Activated CD8-positive, alpha-beta memory T cell treated with anti-CD3 and anti-CD28 coated beads, Interleukin-2, amount 10 ng/mL, durations not matched to agents 7 days and 5 days (primary cell): ENCODE measurements around the gene CCDC148. TPM values are rescaled to one million over a fixed set of nuclear protein-coding genes. Genes with fewer than 3 reads are reported as not detected.
"Not testable (repeated sequence)": the region's sequence is repeated elsewhere in the genome, so short reads cannot be mapped to it uniquely, and the experiment has no call there.

Experiments
- ATAC-seq: fragments of 150-1000 bp; cut with Tn5 transposase; one replicate; pipeline ENCODE4 v1.10.0; 2021; ENCODE audit warnings: moderate library complexity
- CTCF ChIA-PET: fragments of 350-600 bp; sonication (Branson Sonifier 250); formaldehyde crosslinking; loops from one replicate; lab custom pipeline; 2021; ENCODE audit warnings: antibody characterized with exemption; lab: Charles Lee
- DNase-seq: peaks from one replicate; pipeline ENCODE4 v3.0.0-alpha.2; 2020
- H3K27ac Mint-ChIP-seq: one replicate; pipeline ENCODE4 v1.8.0; 2021; ENCODE audit warnings: mild to moderate bottlenecking, mixed read lengths
- H3K27me3 Mint-ChIP-seq: one replicate; pipeline ENCODE4 v1.8.0; 2021; ENCODE audit warnings: mixed read lengths
- H3K36me3 Mint-ChIP-seq: one replicate; pipeline ENCODE4 v1.8.0; 2021; ENCODE audit warnings: mild to moderate bottlenecking, mixed read lengths
- H3K4me1 Mint-ChIP-seq: one replicate; pipeline ENCODE4 v1.8.0; 2021; ENCODE audit warnings: mixed read lengths
- H3K4me3 Mint-ChIP-seq: one replicate; pipeline ENCODE4 v1.8.0; 2021; ENCODE audit warnings: mild to moderate bottlenecking, moderate library complexity, mixed read lengths
- H3K9me3 Mint-ChIP-seq: one replicate; pipeline ENCODE4 v1.8.0; 2022; ENCODE audit warnings: low read depth, mixed read lengths
- total RNA-seq, 2 experiments: library from RNA; stranded (reverse); gene quantifications; one replicate each; pipeline ENCODE4 v1.2.3, GENCODE V29; 2021

The CCDC148 gene
- total RNA-seq, 2 experiments from 2014 or later, result not detected

DNA sequence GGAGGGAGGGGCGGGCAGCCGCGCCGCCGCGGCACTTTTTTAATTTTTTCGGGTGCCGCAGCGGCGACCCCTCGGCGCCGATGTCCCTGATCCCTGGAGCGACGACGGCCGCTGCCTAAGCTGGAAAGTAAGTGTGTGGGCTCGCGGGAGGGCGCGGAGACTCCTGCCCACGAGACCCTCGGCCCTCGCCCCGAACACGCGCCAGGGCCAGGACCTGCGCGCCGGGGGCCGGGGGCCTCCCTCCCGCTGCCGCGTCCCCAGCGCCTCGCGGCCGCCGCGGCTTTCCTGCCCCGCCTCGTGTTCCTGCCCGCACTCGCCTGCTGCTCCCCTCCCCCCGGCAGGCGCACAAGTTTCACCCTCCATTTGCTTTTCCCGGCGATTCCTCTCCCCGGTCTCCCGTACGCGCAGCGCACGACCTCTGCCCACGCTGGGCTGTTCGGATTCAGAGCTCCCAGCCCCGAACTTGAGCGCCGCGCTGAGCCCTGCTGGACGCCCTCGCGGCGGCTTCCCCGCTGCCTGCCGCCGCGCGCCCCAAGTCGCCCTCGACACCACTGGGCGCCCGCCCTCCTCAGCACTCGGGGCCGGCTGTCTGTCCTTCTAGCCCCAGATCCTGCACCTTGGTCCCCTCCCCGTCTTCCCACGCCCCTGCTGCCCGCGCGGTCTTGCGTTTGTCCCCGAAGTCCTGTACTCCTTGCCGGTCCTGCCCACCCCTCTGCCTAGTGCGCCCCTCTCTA lies 706 bp upstream of the CCDC148 start:
- DNase-seq (peak; percentile 64), ATAC-seq (peak; percentile 50)
- H3K4me3 Mint-ChIP-seq, result peak overlapping the region; percentile 95
- H3K27me3 Mint-ChIP-seq, result peaks cover 25% of the 10 kb centered on the region
- peak overlapping the region; percentile 87 for H3K27ac Mint-ChIP-seq
- CTCF ChIA-PET, result interaction anchor here (0.9 to 1.8 kb wide), 5 partner anchors 8 to 52 kb away, joined by 3 to 5 read pairs (median 4); no protein-coding TSS in a partner anchor
- no peaks in the 10 kb centered on the region for H3K36me3 Mint-ChIP-seq
- peaks cover 26% of the 10 kb centered on the region for H3K4me1 Mint-ChIP-seq
- no peaks in the 10 kb centered on the region for H3K9me3 Mint-ChIP-seq

DNA sequence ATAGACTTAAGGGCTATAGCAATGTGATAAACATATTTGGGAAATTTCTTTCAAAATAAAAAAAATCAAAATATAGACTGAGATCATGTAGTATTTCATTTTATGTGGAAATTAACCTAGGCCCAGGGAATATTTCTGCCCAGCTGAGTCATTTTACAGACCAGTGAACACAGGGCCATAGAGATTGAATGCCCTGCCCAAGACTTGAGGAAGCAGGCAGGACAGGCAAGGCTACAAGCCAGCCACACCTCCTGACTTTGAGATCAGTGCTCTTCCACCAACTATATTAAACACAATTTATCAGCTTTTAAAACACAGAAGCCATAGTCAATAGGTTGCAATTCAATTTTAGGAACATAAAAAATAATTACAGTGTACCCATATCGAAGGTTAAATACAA lies 12.9 kb downstream of the CCDC148 start:
- CTCF ChIA-PET, result no interaction called here
- Mint-ChIP-seq H3K27me3 (no peaks in the 10 kb centered on the region), H3K27ac (no peak overlapping the region), H3K4me1 (no peaks in the 10 kb centered on the region), H3K4me3 (no peak overlapping the region), H3K36me3 (no peaks in the 10 kb centered on the region), H3K9me3 (peaks cover 2% of the 10 kb centered on the region)
- ATAC-seq (no peak), DNase-seq (no peak)

DNA sequence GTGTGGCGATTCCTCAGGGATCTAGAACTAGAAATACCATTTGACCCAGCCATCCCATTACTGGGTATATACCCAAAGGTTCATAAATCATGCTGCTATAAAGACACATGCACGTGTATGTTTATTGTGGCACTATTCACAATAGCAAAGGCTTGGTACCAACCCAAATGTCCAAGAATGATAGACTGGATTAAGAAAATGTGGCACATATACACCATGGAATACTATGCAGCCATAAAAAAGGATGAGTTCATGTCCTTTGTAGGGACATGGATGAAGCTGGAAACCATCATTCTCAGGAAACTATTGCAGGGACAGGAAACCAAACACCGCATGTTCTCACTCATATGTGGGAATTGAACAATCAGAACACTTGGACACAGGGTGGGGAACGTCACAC lies 17.5 kb downstream of the CCDC148 start:
- DNase-seq, H3K27ac Mint-ChIP-seq, H3K4me3 Mint-ChIP-seq, H3K36me3 Mint-ChIP-seq, H3K4me1 Mint-ChIP-seq, H3K27me3 Mint-ChIP-seq, H3K9me3 Mint-ChIP-seq, CTCF ChIA-PET, ATAC-seq: not testable (repeated sequence)

DNA sequence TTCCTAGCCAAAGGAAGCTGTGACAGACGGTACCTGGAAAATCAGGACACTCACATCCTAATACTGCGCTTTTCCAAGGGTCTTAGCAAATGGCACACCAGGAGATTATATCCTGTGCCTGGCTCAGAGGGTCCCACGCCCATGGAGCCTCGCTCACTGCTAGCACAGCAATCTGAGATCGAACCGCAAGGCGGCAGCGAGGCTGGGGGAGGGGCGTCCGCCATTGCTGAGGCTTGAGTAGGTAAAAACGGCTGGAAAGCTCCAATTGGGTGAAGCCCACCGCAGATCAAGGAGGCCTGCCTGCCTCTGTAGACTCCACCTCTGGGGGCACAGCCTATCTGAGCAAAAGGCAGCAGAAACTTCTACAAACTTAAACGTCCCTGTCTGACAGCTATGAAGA lies 22.8 kb downstream of the CCDC148 start:
- H3K4me1 Mint-ChIP-seq, ATAC-seq, H3K4me3 Mint-ChIP-seq, DNase-seq, H3K27me3 Mint-ChIP-seq, H3K27ac Mint-ChIP-seq, H3K36me3 Mint-ChIP-seq, H3K9me3 Mint-ChIP-seq, CTCF ChIA-PET: not testable (repeated sequence)

DNA sequence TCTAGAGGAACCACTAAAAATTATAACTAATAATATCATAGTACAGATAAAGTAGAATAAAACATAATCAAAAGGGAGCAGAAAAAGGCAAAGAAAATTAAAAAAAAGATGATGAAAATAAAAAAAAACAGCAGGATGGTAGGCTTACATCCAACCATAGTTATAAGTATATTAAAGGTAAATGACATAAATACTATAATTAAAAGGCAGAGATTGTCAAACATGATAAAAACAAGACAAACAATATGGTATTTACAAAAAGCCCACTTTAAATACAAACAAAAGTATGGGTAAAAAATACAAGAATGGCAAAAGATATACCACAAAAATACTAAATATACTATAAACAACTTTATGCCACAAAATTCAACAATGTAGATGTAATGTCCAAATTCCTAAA lies 24.4 kb downstream of the CCDC148 start:
- no peak overlapping the region for H3K27ac Mint-ChIP-seq
- ATAC-seq (no peak), DNase-seq (no peak)
- H3K27me3 Mint-ChIP-seq, result no peaks in the 10 kb centered on the region
- no peaks in the 10 kb centered on the region for H3K36me3 Mint-ChIP-seq
- peaks cover 8% of the 10 kb centered on the region for H3K9me3 Mint-ChIP-seq
- no peak overlapping the region for H3K4me3 Mint-ChIP-seq
- CTCF ChIA-PET, result no interaction called here
- no peaks in the 10 kb centered on the region for H3K4me1 Mint-ChIP-seq

DNA sequence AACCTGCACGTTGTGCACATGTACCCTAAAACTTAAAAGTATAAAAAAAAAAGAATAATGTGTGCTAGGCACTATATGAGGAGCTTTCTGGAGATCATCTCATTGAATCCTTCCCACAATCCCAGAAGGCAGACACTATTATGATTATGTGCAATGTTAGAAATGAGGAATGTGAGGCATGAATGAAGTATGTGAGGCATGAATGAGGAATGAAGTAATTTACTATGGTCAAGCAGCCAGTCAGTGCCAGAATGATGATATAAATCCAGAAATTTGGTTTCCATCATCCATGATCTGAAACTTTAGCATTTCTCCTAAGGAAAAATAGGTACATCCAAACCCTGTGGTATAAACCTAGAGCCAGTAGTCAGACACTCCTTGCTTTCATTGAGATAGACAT lies 42.0 kb downstream of the CCDC148 start:
- DNase-seq (no peak), ATAC-seq (no peak)
- no peaks in the 10 kb centered on the region for H3K36me3 Mint-ChIP-seq
- H3K4me1 Mint-ChIP-seq, result no peaks in the 10 kb centered on the region
- no peak overlapping the region for H3K4me3 Mint-ChIP-seq
- peaks cover 4% of the 10 kb centered on the region for H3K27me3 Mint-ChIP-seq
- no peak overlapping the region for H3K27ac Mint-ChIP-seq
- CTCF ChIA-PET, result no interaction called here
- peaks cover 7% of the 10 kb centered on the region for H3K9me3 Mint-ChIP-seq

DNA sequence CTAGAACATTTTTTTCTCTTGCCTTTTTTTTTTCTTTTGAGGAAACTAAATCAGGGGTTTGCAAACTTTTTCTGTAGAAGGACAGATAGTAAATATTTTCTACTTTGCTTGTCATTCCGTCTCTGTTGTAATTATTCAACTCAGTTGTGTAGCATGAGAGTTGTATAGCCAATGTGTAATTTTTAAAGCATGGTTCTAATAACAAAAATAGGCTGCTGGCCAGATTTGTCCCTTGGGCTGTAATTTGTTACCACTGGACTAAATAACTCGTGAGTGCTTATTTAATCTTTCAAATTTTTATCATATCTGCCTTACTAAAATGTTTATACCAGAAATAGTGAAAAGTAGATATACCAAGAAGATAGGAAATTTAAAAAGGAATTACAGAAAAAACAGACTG lies 43.0 kb downstream of the CCDC148 start:
- Mint-ChIP-seq H3K9me3 (peaks cover 7% of the 10 kb centered on the region), H3K27me3 (peaks cover 2% of the 10 kb centered on the region), H3K4me3 (no peak overlapping the region), H3K4me1 (no peaks in the 10 kb centered on the region), H3K36me3 (no peaks in the 10 kb centered on the region), H3K27ac (no peak overlapping the region)
- DNase-seq (no peak), ATAC-seq (no peak)
- CTCF ChIA-PET, result no interaction called here

DNA sequence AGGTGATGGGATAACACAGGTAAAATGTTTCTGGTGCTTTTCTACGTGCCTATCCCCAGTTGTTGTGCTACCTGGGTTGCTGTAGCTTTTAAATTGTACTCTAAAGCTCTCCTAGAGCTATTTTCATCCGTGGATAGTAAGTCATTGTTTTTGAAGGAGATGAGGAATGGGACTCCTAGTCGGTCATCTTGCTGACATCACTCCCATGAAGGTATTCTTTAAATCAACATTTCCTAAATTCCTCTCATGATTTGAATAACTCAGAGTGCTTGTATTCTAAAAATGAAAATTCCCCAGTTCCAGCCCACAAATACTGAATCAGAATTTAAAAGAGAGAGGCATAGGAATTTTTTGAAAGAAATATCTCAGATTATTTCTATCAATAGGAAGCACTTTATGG lies 44.3 kb downstream of the CCDC148 start:
- Mint-ChIP-seq H3K4me3 (no peak overlapping the region), H3K27ac (no peak overlapping the region), H3K36me3 (no peaks in the 10 kb centered on the region), H3K9me3 (peaks cover 7% of the 10 kb centered on the region), H3K4me1 (no peaks in the 10 kb centered on the region), H3K27me3 (peaks cover 6% of the 10 kb centered on the region)
- ATAC-seq, result no peak
- CTCF ChIA-PET, result no interaction called here
- no peak for DNase-seq

DNA sequence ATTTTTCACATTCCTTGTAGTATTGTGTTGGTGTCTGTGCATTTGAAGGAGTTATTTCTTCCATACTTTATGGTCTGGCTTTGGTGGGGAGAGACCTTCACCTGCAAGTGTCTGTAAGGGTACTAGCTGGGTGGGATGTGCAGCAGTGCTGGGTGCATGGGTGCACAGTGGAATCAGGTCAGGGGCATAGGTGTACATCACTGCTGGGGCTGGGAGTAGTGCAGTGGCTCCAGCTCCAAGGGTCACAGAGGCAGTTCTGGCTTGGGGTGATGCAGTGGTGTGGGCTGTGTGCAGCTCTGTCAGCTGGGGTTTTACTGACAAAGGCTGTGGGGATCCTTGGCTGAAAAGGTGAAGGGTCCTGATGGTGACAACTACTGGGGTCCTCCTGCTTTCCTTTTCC lies 44.8 kb downstream of the CCDC148 start:
- ATAC-seq, result no peak
- H3K9me3 Mint-ChIP-seq, result peaks cover 7% of the 10 kb centered on the region
- H3K4me1 Mint-ChIP-seq, result no peaks in the 10 kb centered on the region
- CTCF ChIA-PET, result no interaction called here
- H3K27ac Mint-ChIP-seq, result no peak overlapping the region
- no peak overlapping the region for H3K4me3 Mint-ChIP-seq
- DNase-seq, result no peak
- peaks cover 11% of the 10 kb centered on the region for H3K27me3 Mint-ChIP-seq
- H3K36me3 Mint-ChIP-seq, result no peaks in the 10 kb centered on the region

DNA sequence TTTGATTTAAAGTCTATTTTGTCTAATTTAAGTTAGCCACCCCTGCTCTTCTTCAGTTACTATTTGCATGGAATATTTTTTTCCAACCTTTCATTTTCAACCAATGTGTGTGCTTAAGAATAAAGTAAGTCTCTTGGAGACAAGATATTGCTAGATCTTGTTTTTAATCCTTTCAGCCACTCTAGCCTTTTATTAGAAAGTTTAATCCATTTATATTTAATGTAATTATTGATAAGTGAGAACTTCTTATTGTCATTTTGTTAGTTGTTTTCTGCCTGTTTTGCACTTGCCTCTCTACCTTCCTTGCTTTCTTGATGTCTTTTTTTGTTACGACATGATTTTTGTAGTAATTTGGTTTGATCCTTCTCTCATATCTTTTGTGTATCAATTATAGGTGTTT lies 46.4 kb downstream of the CCDC148 start:
- no peak for DNase-seq
- Mint-ChIP-seq H3K4me3 (no peak overlapping the region), H3K4me1 (no peaks in the 10 kb centered on the region), H3K36me3 (no peaks in the 10 kb centered on the region), H3K27ac (no peak overlapping the region), H3K27me3 (peaks cover 11% of the 10 kb centered on the region), H3K9me3 (peaks cover 7% of the 10 kb centered on the region)
- ATAC-seq, result no peak
- CTCF ChIA-PET, result no interaction called here

DNA sequence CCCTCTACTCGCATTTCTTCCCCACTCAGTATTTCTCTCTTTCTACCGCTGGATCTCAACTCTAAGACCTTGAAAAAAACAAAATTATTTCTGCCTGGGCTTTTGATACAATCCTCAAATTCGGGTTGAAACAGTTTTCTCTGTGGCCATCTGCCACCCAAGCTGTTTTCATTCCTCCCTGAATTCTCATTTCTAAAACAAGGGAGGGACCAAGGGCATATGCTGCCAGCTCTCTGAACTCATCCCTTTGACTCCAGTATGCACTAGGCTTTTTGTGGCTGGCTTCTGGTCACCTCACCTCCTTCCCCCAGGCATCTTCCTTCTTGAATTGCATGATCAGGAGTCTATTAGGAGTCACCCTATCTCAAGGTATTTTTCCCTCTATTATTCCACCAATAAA lies 49.5 kb downstream of the CCDC148 start:
- H3K36me3 Mint-ChIP-seq, result no peaks in the 10 kb centered on the region
- H3K27me3 Mint-ChIP-seq, result peaks cover 26% of the 10 kb centered on the region
- H3K9me3 Mint-ChIP-seq, result peaks cover 7% of the 10 kb centered on the region
- DNase-seq (no peak), ATAC-seq (no peak)
- no peaks in the 10 kb centered on the region for H3K4me1 Mint-ChIP-seq
- CTCF ChIA-PET, result no interaction called here
- no peak overlapping the region for H3K4me3 Mint-ChIP-seq
- no peak overlapping the region for H3K27ac Mint-ChIP-seq

DNA sequence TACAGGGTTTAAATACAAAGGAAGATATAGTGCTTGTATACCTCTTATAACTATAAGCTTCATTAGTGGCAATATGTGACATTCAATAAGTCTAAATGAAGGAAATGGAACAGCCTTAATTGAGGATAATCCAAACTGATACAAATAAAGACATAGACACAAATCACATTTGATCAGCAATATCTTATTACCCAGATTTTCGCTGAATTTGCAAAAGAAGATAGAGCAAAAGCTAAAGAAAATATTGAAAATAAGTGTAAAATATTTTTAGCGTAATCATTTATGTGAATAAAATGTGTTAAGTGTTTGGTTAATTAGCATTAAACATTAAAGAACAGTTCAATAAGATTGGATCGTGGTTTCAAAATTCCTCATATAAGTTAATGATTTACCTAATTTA lies 51.2 kb downstream of the CCDC148 start:
- Mint-ChIP-seq H3K4me3 (no peak overlapping the region), H3K36me3 (no peaks in the 10 kb centered on the region), H3K27me3 (peaks cover 30% of the 10 kb centered on the region), H3K27ac (no peak overlapping the region), H3K4me1 (no peaks in the 10 kb centered on the region), H3K9me3 (peaks cover 6% of the 10 kb centered on the region)
- ATAC-seq (no peak), DNase-seq (no peak)
- CTCF ChIA-PET, result no interaction called here

DNA sequence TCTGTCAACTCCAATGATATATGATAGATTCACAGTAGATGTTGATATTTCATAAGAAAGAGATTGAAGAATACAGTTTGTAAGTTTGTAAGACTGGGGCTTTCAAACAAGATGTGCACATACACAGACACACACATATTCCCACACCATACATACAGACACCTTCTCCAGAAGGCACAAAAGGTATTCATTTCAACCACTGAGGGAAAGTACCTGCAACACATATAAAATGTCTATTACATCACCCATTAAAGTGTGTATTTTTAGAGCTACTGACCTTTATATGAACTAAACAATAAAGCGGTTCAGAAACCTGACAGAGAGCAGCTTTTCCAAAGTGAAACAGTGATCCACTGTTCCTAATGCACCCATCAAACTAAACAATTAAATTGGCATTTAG lies 53.3 kb downstream of the CCDC148 start:
- Mint-ChIP-seq H3K27ac (no peak overlapping the region), H3K9me3 (peaks cover 4% of the 10 kb centered on the region), H3K4me1 (no peaks in the 10 kb centered on the region), H3K4me3 (no peak overlapping the region), H3K27me3 (peaks cover 40% of the 10 kb centered on the region), H3K36me3 (no peaks in the 10 kb centered on the region)
- DNase-seq (no peak), ATAC-seq (no peak)
- CTCF ChIA-PET, result no interaction called here

DNA sequence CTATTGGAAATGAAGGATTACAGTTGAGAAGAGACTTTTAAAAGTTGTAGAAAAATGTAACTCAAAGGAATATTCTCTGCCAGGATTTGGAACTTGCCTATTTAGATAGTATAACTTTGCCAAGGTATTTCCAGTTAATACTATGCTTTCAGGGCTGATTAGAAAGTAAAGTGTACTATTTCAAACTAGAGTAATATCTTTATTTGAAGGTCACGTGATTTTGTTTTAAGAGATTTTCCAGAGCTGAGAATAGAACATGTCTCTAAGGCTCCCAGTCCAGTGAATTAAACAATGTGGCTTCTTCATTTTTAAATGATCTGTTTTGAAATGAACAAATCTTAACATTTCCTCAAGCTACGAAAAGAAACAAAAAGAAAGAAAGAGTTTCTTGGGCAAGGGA lies 53.9 kb downstream of the CCDC148 start:
- no peak for DNase-seq
- Mint-ChIP-seq H3K27ac (no peak overlapping the region), H3K36me3 (no peaks in the 10 kb centered on the region), H3K9me3 (peaks cover 4% of the 10 kb centered on the region), H3K4me1 (no peaks in the 10 kb centered on the region), H3K4me3 (no peak overlapping the region), H3K27me3 (peaks cover 42% of the 10 kb centered on the region)
- no peak for ATAC-seq
- CTCF ChIA-PET, result no interaction called here
